Neural cell (in vitro differentiated cells): ENCODE measurements around the gene CIZ1. TPM values are rescaled to one million over a fixed set of nuclear protein-coding genes. Genes with fewer than 3 reads are reported as not detected.

Experiments used
- H2AFZ ChIP-seq: fragments of 200-600, 300-800 bp; sonication (generic), shearing (Covaris generic); 2 replicates; pipeline ENCODE4 v1.6.0; 2014; ENCODE audit warnings: low read depth, mild to moderate bottlenecking, antibody characterized with exemption, low read length, moderate library complexity
- H3F3A ChIP-seq: fragments of 200-600 bp; shearing (Covaris generic); 2 replicates; pipeline ENCODE4 v1.6.1; 2016; ENCODE audit warnings: mild to moderate bottlenecking, moderate library complexity, mixed read lengths, antibody characterized with exemption, low read length; ENCODE audit not compliant: insufficient read depth, poor library complexity, severe bottlenecking
- H3K27ac ChIP-seq: fragments of 200-600, 300-800 bp; sonication (generic), shearing (Covaris generic); 2 replicates; pipeline ENCODE4 v1.5.1; 2014; ENCODE audit warnings: mild to moderate bottlenecking, low read length, moderate library complexity
- H3K27me3 ChIP-seq: fragments of 300-800, 200-600 bp; sonication (generic), shearing (Covaris generic); 2 replicates; pipeline ENCODE4 v1.6.0; 2014; ENCODE audit warnings: mild to moderate bottlenecking, low read depth, low read length, moderate library complexity; ENCODE audit not compliant: insufficient read depth
- H3K36me3 ChIP-seq: fragments of 300-800, 200-600 bp; sonication (generic), shearing (Covaris generic); 2 replicates; pipeline ENCODE4 v1.5.1; 2014; ENCODE audit warnings: mild to moderate bottlenecking, antibody characterized with exemption, low read length, moderate library complexity; ENCODE audit not compliant: insufficient read depth
- H3K4me2 ChIP-seq: fragments of 300-800, 200-600 bp; sonication (generic), shearing (Covaris generic); 2 replicates; pipeline ENCODE4 v1.6.0; 2014; ENCODE audit warnings: mild to moderate bottlenecking, low read length
- H3K4me3 ChIP-seq: fragments of 300-800, 200-600 bp; sonication (generic), shearing (Covaris generic); 2 replicates; pipeline ENCODE4 v1.5.1; 2014; ENCODE audit warnings: mild to moderate bottlenecking, low read length, moderate library complexity
- H3K79me2 ChIP-seq: fragments of 200-600 bp; shearing (Covaris generic); replicated peaks from 2 replicates; pipeline ENCODE4 v1.6.0; 2014; ENCODE audit warnings: mild to moderate bottlenecking, low read length, moderate library complexity; ENCODE audit not compliant: insufficient read depth
- H3K9ac ChIP-seq: fragments of 300-800, 200-600 bp; sonication (generic), shearing (Covaris generic); 2 replicates; pipeline ENCODE4 v1.6.1; 2016; ENCODE audit warnings: mild to moderate bottlenecking, low read length, mixed read lengths
- H3K9me2 ChIP-seq: fragments of 200-600 bp; shearing (Covaris generic); 2 replicates; pipeline ENCODE4 v1.6.1; 2016; ENCODE audit warnings: mild to moderate bottlenecking, low read length, mixed read lengths; ENCODE audit not compliant: insufficient read depth
- H3K9me3 ChIP-seq: fragments of 200-600, 300-800 bp; sonication (generic), shearing (Covaris generic); 2 replicates; pipeline ENCODE4 v1.6.1; 2016; ENCODE audit warnings: mild to moderate bottlenecking, mixed run types, low read length, moderate library complexity, mixed read lengths
- H4K20me1 ChIP-seq: fragments of 200-600 bp; shearing (Covaris generic); 2 replicates; pipeline ENCODE4 v1.6.1; 2016; ENCODE audit warnings: mild to moderate bottlenecking, mixed run types; ENCODE audit not compliant: insufficient read depth
- EP300 ChIP-seq: fragments of 450-650 bp; conservative IDR thresholded peaks from 2 replicates; pipeline ENCODE4 v1.6.1; 2014; ENCODE audit warnings: antibody characterized with exemption, mild to moderate bottlenecking, moderate library complexity; ENCODE audit not compliant: poor library complexity, severe bottlenecking
- EZH2 ChIP-seq: fragments of 200-600, 300-800 bp; shearing (Covaris generic), sonication (generic); IDR thresholded peaks from 2 replicates; pipeline ENCODE4 v1.6.1; 2014; ENCODE audit warnings: antibody characterized with exemption, low read length, borderline replicate concordance, mild to moderate bottlenecking; ENCODE audit not compliant: insufficient read depth, poor library complexity, severe bottlenecking
- MXI1 ChIP-seq: fragments of 450-650 bp; conservative IDR thresholded peaks from 2 replicates; pipeline ENCODE4 v1.6.1; 2014; ENCODE audit warnings: antibody characterized with exemption, mild to moderate bottlenecking; ENCODE audit not compliant: poor library complexity, severe bottlenecking
- POLR2AphosphoS5 ChIP-seq: IDR thresholded peaks from 2 replicates; pipeline ENCODE4 v1.6.1; 2012
- RAD21 ChIP-seq: fragments of 450-650 bp; conservative IDR thresholded peaks from 2 replicates; pipeline ENCODE4 v1.6.1; 2014; ENCODE audit warnings: antibody characterized with exemption, mild to moderate bottlenecking, moderate library complexity
- SMC3 ChIP-seq: fragments of 450-650 bp; conservative IDR thresholded peaks from 2 replicates; pipeline ENCODE4 v1.6.1; 2014; ENCODE audit warnings: antibody characterized with exemption, mild to moderate bottlenecking, moderate library complexity; ENCODE audit not compliant: poor library complexity
- TAF1 ChIP-seq: IDR thresholded peaks from 2 replicates; pipeline ENCODE4 v1.6.1; 2012; ENCODE audit warnings: low read depth
- polyA plus RNA-seq: library from polyadenylated mRNA; depleted of rRNA; stranded (reverse); fragments of >200 nt; gene quantifications from 2 replicates; pipeline ENCODE4 v1.2.3, GENCODE V29; 2014
- TF ChIP-seq, protein P1 (sequence below): fragments of 450-650 bp; IDR thresholded peaks from 2 replicates; pipeline ENCODE4 v1.5.1; 2014; ENCODE audit warnings: antibody characterized with exemption, mild to moderate bottlenecking, moderate library complexity; ENCODE audit not compliant: poor library complexity, severe bottlenecking
- TF ChIP-seq, protein P2 (sequence below): IDR thresholded peaks from 2 replicates; pipeline ENCODE4 v1.6.1; 2012; ENCODE audit warnings: borderline replicate concordance

CIZ1 gene
- polyA plus RNA-seq, 1 donor from 2014 or later = 25.6 TPM

DNA sequence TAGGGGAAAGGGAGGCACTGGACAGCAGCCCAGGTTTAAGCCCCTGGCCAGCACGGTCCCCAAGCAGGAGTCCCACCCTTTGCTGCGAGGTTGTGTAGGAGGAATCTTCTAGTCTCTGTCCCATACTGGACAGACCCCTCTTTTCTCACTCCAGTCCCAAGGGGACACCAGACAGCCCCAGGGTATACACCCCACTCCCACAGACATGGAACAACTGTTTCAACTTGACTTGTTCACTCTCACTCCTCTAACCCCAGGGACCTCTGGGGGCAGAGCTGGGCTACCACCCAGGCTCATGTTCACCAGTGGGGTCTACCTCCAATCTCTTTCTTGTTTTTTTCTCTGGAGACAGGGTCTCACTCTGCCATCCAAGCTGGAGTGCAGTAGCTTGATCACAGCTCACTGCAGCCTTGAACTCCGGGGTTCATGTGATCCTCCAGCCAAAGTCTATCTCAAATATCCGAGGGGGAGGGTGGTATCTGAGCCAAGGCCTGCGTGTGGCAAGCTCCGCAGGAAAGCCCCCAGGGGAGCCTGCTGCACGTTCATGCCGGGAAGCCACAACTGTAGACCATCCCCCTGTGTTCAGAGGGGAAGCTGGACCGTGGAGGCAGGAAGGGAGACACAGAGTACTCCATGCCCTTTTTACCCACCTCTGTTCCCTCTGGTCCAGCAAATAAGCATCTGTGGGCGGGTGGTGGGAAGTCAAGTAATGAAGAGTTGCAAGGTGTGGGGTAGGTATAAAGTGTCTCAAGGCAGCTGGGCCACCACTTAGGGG, 65.6 kb downstream of the CIZ1 start:
- H3K27ac ChIP-seq = no peak overlapping the region
- H3K79me2 ChIP-seq = peaks cover 11% of the 10 kb centered on the region
- H3K4me3 ChIP-seq = peak overlapping the region; percentile 98
- H3K9ac ChIP-seq = no peak overlapping the region
- no peaks in the 10 kb centered on the region for H3F3A ChIP-seq
- no peaks in the 10 kb centered on the region for H4K20me1 ChIP-seq
- no peaks in the 10 kb centered on the region for H3K9me2 ChIP-seq
- no peak for TF ChIP-seq MXI1
- TF ChIP-seq EZH2 = no peak
- TF ChIP-seq TAF1 = no peak
- TF ChIP-seq, protein P1, sequence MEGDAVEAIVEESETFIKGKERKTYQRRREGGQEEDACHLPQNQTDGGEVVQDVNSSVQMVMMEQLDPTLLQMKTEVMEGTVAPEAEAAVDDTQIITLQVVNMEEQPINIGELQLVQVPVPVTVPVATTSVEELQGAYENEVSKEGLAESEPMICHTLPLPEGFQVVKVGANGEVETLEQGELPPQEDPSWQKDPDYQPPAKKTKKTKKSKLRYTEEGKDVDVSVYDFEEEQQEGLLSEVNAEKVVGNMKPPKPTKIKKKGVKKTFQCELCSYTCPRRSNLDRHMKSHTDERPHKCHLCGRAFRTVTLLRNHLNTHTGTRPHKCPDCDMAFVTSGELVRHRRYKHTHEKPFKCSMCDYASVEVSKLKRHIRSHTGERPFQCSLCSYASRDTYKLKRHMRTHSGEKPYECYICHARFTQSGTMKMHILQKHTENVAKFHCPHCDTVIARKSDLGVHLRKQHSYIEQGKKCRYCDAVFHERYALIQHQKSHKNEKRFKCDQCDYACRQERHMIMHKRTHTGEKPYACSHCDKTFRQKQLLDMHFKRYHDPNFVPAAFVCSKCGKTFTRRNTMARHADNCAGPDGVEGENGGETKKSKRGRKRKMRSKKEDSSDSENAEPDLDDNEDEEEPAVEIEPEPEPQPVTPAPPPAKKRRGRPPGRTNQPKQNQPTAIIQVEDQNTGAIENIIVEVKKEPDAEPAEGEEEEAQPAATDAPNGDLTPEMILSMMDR = no peak
- TF ChIP-seq EP300 = no peak
- no peak for TF ChIP-seq POLR2AphosphoS5
- no peak for TF ChIP-seq SMC3
- TF ChIP-seq, protein P2, sequence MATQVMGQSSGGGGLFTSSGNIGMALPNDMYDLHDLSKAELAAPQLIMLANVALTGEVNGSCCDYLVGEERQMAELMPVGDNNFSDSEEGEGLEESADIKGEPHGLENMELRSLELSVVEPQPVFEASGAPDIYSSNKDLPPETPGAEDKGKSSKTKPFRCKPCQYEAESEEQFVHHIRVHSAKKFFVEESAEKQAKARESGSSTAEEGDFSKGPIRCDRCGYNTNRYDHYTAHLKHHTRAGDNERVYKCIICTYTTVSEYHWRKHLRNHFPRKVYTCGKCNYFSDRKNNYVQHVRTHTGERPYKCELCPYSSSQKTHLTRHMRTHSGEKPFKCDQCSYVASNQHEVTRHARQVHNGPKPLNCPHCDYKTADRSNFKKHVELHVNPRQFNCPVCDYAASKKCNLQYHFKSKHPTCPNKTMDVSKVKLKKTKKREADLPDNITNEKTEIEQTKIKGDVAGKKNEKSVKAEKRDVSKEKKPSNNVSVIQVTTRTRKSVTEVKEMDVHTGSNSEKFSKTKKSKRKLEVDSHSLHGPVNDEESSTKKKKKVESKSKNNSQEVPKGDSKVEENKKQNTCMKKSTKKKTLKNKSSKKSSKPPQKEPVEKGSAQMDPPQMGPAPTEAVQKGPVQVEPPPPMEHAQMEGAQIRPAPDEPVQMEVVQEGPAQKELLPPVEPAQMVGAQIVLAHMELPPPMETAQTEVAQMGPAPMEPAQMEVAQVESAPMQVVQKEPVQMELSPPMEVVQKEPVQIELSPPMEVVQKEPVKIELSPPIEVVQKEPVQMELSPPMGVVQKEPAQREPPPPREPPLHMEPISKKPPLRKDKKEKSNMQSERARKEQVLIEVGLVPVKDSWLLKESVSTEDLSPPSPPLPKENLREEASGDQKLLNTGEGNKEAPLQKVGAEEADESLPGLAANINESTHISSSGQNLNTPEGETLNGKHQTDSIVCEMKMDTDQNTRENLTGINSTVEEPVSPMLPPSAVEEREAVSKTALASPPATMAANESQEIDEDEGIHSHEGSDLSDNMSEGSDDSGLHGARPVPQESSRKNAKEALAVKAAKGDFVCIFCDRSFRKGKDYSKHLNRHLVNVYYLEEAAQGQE = no peak
- no peak for TF ChIP-seq RAD21
- H3K36me3 ChIP-seq = no peaks in the 10 kb centered on the region
- H3K4me2 ChIP-seq = no peak overlapping the region
- no peaks in the 10 kb centered on the region for H3K9me3 ChIP-seq
- no peak overlapping the region for H2AFZ ChIP-seq
- no peaks in the 10 kb centered on the region for H3K27me3 ChIP-seq

DNA sequence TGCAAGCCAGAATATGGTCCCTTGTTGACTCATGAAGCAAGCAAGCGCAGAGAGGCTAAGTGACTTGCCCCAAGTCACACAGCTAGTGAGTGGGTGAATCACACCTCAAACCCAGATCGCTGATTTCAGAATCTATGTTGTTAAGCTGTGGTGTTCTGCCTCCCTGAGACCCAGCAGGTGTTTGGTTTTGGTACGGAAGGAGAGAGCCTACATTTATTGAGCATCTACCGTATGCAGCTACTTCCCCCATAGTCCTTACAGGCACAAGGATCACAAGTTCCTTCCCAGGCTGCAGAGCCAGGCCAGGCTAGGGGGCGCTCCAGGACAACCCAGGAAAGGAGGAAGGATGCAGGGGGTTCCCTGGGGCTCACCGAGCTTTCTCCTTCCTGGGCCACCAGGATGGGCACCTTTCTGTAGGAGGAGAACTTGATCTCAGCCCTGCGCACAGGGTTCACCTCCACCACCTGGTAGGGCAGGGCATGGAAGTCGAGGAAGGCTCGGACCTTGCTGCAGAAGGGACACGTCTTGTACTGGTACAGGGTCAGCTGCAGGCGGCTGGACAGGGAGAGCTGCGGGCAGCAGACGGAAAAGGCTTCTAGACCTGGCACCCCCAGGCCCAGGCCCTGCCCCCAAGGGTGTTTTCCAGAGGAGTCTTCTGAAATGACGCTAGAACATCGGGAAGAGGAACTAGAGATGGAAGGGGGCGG, 66.3 kb downstream of the CIZ1 start:
- Histone ChIP-seq H3K36me3 (no peaks in the 10 kb centered on the region), H3K4me2 (no peak overlapping the region)

More for the DNA sequence above, 66.3 kb downstream of the CIZ1 start:
- H3K9me3 ChIP-seq = no peaks in the 10 kb centered on the region
- H3K79me2 ChIP-seq = peaks cover 11% of the 10 kb centered on the region
- H4K20me1 ChIP-seq = no peaks in the 10 kb centered on the region
- peak overlapping the region; percentile 98 for H3K4me3 ChIP-seq
- H3K9ac ChIP-seq = no peak overlapping the region
- H2AFZ ChIP-seq = no peak overlapping the region
- H3K9me2 ChIP-seq = no peaks in the 10 kb centered on the region
- no peak for TF ChIP-seq EZH2
- TF ChIP-seq, protein P2 = no peak
- TF ChIP-seq RAD21 = no peak
- no peak for TF ChIP-seq TAF1
- no peak for TF ChIP-seq POLR2AphosphoS5
- no peak for TF ChIP-seq EP300
- TF ChIP-seq, protein P1 = no peak
- no peak for TF ChIP-seq MXI1
- no peak for TF ChIP-seq SMC3
- no peak overlapping the region for H3K27ac ChIP-seq
- H3F3A ChIP-seq = no peaks in the 10 kb centered on the region
- H3K27me3 ChIP-seq = no peaks in the 10 kb centered on the region
